ENCODE results near the gene ST3GAL3.
"Not testable (repeated sequence)": the region's sequence is repeated elsewhere in the genome, so short reads cannot be mapped to it uniquely, and the experiment has no call there.

The ST3GAL3 gene

DNA sequence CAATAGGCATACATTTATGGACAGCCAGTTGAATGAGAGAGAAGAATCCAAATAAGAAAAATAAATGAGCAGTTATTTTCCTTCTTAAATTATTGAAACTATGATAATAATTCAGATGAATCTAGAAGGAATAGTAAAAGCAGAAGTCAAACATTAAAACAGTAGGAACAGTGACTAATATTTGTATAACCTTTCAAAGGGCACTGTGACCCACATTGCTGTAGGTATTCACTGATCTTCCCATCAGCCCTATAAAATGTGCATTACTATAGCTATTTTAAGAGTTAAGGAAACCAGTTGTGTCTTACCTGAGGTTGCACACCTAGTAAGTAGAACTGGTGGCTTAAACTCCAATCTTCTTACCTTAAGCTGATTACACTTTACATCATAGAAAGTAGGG is 123.5 kb downstream of the ST3GAL3 start:
- Histone ChIP-seq H3K9me3 (no peaks in the 10 kb centered on the region), H3K27me3 (no peaks in the 10 kb centered on the region), H3K4me1 (peaks cover 12% of the 10 kb centered on the region), H3K4me3 (ENCODE audit: low read depth, low read length) (no peak overlapping the region), H3K36me3 (no peaks in the 10 kb centered on the region)
- TF ChIP-seq, protein P1, sequence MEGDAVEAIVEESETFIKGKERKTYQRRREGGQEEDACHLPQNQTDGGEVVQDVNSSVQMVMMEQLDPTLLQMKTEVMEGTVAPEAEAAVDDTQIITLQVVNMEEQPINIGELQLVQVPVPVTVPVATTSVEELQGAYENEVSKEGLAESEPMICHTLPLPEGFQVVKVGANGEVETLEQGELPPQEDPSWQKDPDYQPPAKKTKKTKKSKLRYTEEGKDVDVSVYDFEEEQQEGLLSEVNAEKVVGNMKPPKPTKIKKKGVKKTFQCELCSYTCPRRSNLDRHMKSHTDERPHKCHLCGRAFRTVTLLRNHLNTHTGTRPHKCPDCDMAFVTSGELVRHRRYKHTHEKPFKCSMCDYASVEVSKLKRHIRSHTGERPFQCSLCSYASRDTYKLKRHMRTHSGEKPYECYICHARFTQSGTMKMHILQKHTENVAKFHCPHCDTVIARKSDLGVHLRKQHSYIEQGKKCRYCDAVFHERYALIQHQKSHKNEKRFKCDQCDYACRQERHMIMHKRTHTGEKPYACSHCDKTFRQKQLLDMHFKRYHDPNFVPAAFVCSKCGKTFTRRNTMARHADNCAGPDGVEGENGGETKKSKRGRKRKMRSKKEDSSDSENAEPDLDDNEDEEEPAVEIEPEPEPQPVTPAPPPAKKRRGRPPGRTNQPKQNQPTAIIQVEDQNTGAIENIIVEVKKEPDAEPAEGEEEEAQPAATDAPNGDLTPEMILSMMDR (IDR thresholded peaks at IDR 0.05; ENCODE audit: low read depth, low read length): no peak
- DNase-seq: no peak

DNA sequence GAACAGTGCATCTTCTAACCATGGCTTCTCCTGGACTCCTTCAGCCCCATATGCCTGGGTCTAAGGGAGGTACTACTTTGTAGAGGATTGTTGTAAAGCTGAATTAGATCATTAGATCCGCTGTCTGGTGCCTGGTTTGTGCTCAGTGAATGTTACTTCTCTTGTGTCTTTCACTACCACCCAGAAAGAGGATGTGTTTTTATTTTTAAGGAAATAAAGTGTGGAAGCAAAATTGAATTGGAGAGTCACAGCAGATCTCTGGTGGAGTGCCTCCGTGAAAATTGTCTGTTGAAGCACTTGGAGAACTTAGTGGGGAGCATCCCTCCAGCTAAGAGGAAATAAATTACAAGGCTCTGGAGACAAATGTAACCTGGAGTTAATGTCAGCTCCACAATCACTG is 124.5 kb downstream of the ST3GAL3 start:
- Histone ChIP-seq H3K27me3 (no peaks in the 10 kb centered on the region), H3K4me1 (peaks cover 22% of the 10 kb centered on the region), H3K4me3 (ENCODE audit: low read depth, low read length) (no peak overlapping the region), H3K9me3 (no peaks in the 10 kb centered on the region), H3K36me3 (no peaks in the 10 kb centered on the region)
- no peak for DNase-seq
- TF ChIP-seq, protein P1 (IDR thresholded peaks at IDR 0.05; ENCODE audit: low read depth, low read length): no peak

DNA sequence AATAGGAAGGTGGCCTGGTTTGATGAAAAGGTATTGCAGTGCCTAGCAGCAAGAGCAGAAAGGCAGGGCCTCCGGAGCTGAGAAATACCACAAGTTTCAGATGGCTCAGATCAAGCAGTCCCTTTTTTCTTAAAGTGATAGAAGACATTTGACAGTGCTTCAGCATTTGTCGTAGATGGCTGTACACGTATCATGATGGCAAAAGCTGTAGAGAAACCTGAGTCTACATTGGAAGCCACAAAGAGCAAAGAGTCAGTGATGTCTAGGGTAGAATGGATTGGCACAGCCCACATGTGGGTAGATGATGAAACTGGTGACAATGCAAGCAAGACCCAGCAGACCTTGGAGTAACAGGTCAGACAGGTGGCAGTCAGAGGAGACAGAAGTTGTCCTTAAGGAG is 124.9 kb downstream of the ST3GAL3 start:
- Histone ChIP-seq H3K4me1 (peaks cover 24% of the 10 kb centered on the region), H3K9me3 (no peaks in the 10 kb centered on the region), H3K4me3 (ENCODE audit: low read depth, low read length) (no peak overlapping the region), H3K36me3 (no peaks in the 10 kb centered on the region), H3K27me3 (no peaks in the 10 kb centered on the region)
- TF ChIP-seq, protein P1 (IDR thresholded peaks at IDR 0.05; ENCODE audit: low read depth, low read length): no peak
- DNase-seq: no peak

DNA sequence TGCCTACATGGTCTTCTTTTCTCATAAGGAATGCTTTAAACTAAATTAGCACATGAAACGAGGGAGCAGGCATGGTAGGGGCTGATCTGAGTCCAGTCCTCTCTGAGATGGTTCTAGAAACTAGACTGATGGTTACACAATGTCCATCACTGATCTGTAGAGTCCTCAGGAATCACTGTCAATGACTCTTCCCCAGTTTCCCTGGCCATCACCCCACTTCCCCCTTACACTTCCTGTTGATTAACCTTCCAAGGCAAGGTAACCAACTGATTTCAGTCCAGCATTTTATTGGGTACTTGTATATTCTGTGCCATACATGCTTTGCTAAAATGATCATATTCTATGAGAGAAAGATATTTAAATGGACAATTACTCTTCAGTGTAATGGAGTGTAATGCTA is 125.7 kb downstream of the ST3GAL3 start:
- Histone ChIP-seq H3K4me3 (ENCODE audit: low read depth, low read length) (no peak overlapping the region), H3K27me3 (no peaks in the 10 kb centered on the region), H3K36me3 (no peaks in the 10 kb centered on the region), H3K9me3 (no peaks in the 10 kb centered on the region), H3K4me1 (peaks cover 24% of the 10 kb centered on the region)
- TF ChIP-seq, protein P1 (IDR thresholded peaks at IDR 0.05; ENCODE audit: low read depth, low read length): no peak
- no peak for DNase-seq

DNA sequence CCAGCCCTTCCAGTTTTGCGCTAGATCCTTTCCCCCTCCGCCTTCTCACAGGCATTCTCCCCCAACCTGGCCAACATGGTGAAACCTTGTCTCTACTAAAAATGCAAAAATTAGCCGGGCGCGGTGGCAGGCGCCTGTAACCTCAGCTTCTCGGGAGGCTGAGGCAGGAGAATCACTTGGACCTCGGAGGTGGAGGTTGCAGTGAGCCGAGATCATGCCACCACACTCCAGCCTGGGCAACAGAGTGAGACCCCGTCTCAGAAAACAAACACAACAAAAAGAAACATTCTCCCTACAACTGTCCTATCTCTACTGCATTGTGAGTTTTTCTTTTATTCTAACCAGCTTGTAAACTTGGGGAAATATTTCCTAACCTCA is 126.6 kb downstream of the ST3GAL3 start:
- H3K4me3 ChIP-seq (ENCODE audit: low read depth, low read length); H3K27me3 ChIP-seq; H3K9me3 ChIP-seq; DNase-seq; H3K36me3 ChIP-seq: not testable (repeated sequence)
- peaks cover 27% of the 10 kb centered on the region for H3K4me1 ChIP-seq

DNA sequence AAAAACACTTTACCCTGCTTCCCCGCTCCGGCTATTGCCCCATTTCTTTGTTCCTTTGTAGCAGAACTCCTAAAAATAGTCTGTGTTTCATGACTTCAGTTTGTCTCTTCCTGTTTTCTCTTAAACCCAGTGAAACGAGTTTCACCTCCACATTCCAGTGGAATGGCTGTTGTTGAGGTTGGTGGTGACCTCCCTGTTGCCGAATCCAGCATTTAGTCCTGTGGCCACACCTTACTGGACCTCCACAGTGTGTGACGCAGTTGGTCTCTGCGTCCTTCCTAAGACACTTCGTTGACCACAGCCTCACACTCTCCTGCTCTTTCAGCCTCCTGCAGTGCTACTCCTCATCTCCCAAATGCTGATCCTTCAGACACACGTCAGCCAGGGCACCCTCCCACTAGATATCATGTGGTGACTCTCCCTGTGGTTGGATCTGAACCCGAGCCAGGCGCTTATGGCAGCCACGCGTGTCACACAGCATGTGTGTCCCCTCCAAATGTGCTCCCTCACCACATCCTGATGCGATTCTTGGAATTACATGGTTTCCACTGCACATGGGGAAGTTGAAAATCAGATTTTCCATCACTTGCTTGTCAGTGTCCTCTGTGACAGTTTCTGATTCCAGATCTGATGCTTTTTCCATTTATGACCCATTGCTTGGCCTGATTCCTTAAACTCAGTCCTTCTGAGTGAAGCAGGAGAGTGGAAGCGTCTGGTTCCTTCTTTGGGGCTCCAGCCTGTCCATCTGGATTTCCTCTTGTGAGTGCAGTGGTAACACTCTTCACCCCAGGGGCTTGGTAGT is 127.1 kb downstream of the ST3GAL3 start:
- no peaks in the 10 kb centered on the region for H3K27me3 ChIP-seq
- DNase-seq: peak; percentile 17
- no peaks in the 10 kb centered on the region for H3K9me3 ChIP-seq
- H3K4me1 ChIP-seq: peaks cover 28% of the 10 kb centered on the region
- H3K4me3 ChIP-seq (ENCODE audit: low read depth, low read length): no peak overlapping the region
- H3K36me3 ChIP-seq: no peaks in the 10 kb centered on the region
- TF ChIP-seq, protein P1 (IDR thresholded peaks at IDR 0.05; ENCODE audit: low read depth, low read length): no peak

Data from BE2C (cell line).